GM19099 (cell line): ENCODE data around the gene SPATA6.

Experiments used
- POLR2A ChIP-seq: IDR thresholded peaks from 3 replicates; pipeline ENCODE4 v1.6.1; 2011; ENCODE audit warnings: low read depth; ENCODE audit not compliant: insufficient read length; ENCODE audit errors: extremely low read depth

Gene SPATA6

GRCh38 chr1:48405400-48405799 is 66.6 kb downstream of the SPATA6 start:
- no peak for TF ChIP-seq POLR2A

DNA sequence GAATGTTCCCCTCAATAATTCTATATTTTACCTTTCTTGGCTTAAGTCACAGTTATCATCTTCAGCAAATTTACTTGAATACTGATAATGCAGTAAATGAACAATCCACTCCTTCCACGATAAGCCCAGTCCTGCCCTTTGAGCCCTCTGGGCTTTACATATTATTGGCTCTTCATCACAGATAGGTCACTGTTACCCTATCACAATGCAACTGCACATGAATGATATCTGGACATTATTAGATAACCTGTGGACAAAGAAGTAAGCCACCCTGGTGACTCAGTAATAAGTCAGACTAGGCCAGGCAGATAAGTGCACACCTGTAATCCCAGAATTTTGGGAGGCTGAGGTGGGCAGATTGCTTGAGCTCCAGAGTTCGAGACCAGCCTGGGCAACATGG is 69.4 kb downstream of the SPATA6 start:
- TF ChIP-seq POLR2A = no peak

DNA sequence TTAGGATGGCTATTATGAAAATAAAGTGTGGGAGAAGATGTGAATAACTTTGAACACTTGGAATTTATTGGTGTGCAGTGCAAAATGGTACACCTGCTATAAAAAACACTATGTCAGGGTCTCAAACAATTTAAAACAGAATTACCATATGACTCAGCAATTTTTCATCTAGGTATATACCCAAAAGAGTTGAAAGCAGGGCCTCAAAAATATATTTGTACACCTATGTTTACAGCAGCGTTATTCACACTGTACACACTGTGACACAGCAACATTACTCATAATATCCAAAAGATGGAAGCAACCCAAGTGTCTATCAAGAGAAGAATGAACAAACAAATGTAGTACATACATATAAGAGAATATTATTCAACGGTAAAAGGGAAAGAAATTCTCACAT is 75.8 kb downstream of the SPATA6 start:
- TF ChIP-seq POLR2A = no peak

DNA sequence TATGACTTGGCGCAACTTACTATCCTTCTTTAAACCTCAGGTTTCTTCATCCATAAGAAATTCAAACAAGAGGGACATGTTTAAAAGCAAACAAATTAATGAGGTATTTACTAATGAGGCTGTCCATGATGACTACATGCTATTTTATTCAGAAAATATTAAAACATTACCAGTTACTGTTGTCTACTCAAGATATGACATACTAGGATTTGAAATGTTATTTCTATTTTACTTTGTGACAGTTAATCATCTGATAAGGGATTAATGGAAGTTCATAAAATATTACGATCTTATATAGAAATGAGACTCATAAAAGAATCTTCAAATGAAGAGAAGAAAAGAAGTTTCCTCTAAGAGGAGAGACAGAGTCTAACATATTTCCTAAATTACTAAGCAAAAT is 80.1 kb downstream of the SPATA6 start:
- no peak for TF ChIP-seq POLR2A

- TF ChIP-seq POLR2A = no peak
Measured at GRCh38 chr1:48387409-48387808, 84.6 kb downstream of the SPATA6 start.

DNA sequence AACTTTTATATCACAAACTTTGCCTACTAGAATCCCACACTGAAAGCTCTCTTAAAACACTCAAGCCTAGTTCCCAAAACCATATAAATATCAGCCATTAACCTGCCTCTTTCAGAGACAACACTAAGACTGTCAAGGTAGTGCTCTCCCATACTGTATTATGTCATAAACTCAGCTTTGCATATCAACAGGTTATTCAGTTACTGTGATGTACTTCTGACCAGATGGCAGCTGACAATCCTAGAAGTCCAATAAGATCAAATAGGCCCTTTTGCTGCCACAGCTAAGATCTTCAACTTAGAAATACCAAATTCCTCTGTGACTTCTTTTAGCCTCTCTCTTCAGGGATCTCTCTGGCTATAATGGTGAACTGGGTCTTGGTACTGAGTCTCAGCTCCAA is 97.2 kb downstream of the SPATA6 start:
- no peak for TF ChIP-seq POLR2A

DNA sequence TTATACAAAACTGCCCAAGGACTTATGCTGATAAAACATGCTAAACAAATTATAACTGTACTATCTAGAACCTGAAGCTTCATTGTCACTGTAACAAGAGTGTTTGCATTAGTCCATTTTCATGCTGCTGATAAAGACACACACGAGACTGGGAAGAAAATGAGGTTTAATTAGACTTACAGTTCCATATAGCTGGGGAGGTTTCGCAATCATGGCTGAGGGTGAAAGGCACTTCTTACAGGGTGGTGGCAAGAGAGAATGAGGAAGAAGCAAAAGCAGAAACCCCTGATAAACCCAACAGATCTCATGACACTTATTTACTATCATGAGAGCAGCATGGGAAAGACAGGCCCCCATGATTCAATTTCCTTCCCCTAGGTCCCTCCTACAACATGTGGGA is 100.4 kb downstream of the SPATA6 start:
- no peak for TF ChIP-seq POLR2A

- no peak for TF ChIP-seq POLR2A
Measured at GRCh38 chr1:48362901-48363300, 109.1 kb downstream of the SPATA6 start.

DNA sequence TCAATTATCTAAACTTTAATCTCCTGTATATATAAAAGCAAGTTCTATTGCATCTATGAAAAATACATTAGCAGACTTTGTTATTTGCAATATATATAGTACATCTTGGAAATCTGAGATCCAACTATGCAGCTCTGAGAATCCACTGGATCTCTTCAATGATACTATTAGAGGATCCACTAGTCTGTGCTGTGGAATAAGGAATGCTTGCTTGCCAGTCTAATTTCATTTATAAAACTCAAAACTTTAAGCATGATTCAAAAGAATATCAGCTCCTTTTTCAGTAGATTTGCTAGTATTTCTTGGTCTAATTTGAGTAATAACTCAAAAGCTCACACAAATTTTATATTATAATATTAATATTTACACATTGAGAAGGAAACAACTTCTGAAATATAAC is 115.1 kb downstream of the SPATA6 start:
- no peak for TF ChIP-seq POLR2A

DNA sequence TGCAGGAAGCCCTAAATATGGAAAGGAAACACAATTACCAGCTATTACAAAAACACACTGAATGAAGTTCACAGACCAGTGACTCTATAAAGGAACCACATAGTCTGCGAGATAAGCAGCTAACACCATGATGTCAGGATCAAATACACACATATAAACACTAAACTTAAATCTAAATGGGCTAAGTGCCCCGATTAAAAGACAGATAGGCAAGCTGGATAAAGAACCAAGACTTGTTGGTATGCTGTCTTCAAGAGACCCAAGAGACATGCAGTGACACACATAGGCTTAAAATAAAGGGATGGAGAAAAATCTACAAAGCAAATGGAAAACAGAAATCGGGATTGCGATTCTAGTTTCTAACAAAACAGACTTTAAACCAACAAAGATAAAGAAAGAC is 127.6 kb downstream of the SPATA6 start:
- TF ChIP-seq POLR2A = no peak

DNA sequence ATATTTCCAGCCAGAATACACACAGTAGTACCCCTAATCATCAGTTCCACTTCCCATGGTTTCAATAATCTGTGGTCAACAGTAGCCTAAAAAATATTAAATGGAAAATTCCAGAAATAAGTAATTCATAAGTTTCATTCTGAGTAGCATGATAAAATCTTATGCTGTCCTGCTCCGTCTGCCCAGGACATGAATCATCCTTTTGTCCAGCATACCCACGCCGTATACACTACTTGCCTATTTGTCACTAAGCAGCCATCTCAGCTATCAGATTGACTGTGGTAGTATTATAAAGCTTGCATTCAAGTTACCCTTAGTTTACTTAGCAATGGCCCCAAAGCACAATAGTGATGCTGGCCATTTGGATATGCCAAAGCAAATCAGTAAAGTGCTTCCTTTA is 130.8 kb downstream of the SPATA6 start:
- TF ChIP-seq POLR2A = no peak

GRCh38 chr1:48338257-48338656 is 133.7 kb downstream of the SPATA6 start:
- no peak for TF ChIP-seq POLR2A

DNA sequence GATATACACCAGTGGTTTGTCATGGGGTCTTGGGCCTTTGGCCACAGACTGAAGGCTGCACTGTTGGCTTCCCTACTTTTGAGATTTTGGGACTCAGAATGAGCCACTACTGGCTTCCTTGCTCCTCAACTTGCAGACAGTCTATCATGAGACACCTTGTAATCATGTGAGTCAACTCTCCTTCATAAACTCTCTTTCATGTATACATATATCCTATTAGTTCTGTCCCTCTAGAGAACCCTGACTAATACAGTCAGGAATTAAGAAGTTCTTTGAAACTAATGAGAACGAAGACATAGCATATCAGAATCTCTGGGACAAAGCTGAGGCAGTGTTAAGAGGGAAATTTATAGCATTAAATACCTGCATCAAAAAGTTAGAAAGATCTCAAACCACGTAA is 138.7 kb downstream of the SPATA6 start:
- TF ChIP-seq POLR2A = no peak

DNA sequence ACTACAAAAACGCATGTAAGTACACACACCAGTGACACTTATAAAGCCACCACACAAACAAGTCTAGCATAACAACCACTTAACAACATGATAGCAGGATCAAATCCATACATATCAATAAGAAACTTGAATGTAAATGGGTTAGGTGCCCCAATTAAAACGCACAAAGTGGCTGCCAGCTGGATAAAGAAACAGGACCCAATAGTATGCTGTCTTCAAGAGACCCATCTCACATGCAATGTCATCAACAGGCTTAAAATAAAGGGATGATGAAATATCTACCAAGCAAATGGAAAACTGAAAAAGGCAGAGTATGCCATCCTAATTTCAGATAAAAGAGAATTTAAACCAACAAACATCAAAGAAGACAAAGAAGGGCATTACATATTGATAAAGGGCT is 139.9 kb downstream of the SPATA6 start:
- TF ChIP-seq POLR2A = no peak

- TF ChIP-seq POLR2A = no peak
Measured at GRCh38 chr1:48329905-48330304, 142.1 kb downstream of the SPATA6 start.

- TF ChIP-seq POLR2A = no peak
Measured at GRCh38 chr1:48329486-48329885, 142.5 kb downstream of the SPATA6 start.

DNA sequence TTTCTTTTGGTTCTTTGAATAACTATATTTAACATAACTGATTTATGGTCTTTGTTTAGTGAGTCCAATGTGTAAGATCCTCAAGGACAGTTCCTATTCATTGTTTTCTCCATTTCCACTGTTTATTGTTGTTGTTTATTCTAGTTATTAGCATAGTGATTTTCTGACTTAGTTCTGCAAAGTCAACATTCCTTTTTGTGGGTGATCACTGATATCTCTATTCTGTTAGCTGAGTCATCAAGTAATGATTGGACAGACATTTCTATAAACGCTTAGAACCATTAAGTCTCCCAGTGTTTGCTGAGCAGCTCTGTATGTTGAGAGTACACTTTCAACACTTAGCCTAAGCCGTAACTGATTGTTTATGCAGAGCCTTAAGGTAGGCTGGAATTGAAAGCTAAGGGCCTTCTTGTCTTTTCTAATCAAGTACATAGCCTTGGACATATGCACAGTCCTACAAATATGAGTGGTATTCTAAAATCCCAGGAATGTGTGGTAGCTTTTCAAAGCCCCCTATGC is 162.4 kb downstream of the SPATA6 start:
- no peak for TF ChIP-seq POLR2A
